Ectodermal cell (in vitro differentiated cells): Measurements from ENCODE around the gene ZRANB3.

ENCODE experiments used
- H3K27ac ChIP-seq: 2 replicates; pipeline ENCODE4 v1.7.0; 2013; ENCODE audit warnings: mild to moderate bottlenecking, low read depth, low read length; ENCODE audit not compliant: insufficient read depth, poor library complexity, severe bottlenecking
- H3K27me3 ChIP-seq: 2 replicates; pipeline ENCODE4 v1.7.0; 2013; ENCODE audit warnings: mild to moderate bottlenecking, low read length; ENCODE audit not compliant: insufficient read depth, control insufficient read depth, poor library complexity, severe bottlenecking
- H3K36me3 ChIP-seq: one replicate; pipeline ENCODE4 v1.7.0; 2013; ENCODE audit warnings: low read length; ENCODE audit not compliant: control insufficient read depth, insufficient read depth
- H3K4me1 ChIP-seq: one replicate; pipeline ENCODE4 v1.7.0; 2013; ENCODE audit warnings: low read length; ENCODE audit not compliant: control insufficient read depth, insufficient read depth
- H3K4me3 ChIP-seq: 2 replicates; pipeline ENCODE4 v1.7.0; 2013; ENCODE audit warnings: low read depth, low read length, control low read depth; ENCODE audit not compliant: insufficient read depth
- H3K9me3 ChIP-seq: 2 replicates; pipeline ENCODE4 v1.7.0; 2013; ENCODE audit warnings: mild to moderate bottlenecking, low read length, moderate library complexity; ENCODE audit not compliant: control insufficient read depth
- whole genome bisulfite sequencing, 2 experiments: methylation state at CpG; one replicate each; pipeline ENCODE4 v1.1.7; 2013; ENCODE audit warnings: missing lambda C conversion rate in 2 of 2; 5-methylcytosine and 5-hydroxymethylcytosine counted together

The ZRANB3 gene

DNA sequence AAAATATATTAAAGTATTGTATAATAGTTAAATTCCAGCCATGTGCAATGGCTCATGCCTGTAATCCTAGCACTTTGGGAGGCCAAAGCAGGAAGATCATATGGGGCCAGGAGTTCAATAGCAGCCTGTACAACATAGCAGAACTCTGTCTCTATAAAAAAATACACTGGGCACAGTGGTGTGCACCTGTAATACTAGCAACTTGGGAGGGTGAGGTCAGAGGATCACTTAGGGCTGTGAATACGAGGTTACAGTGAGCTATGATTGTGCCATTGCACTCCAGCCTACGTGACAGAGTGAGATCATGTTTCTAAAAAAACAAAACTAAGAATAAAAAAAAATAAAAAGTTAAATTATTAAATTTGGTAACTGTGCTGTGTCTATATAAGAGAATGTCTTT is 36.1 kb downstream of the ZRANB3 start:
- Histone ChIP-seq H3K9me3 (no peaks in the 10 kb centered on the region), H3K4me1 (no peaks in the 10 kb centered on the region), H3K4me3 (no peak overlapping the region), H3K36me3 (peaks cover 7% of the 10 kb centered on the region), H3K27ac (no peak overlapping the region), H3K27me3 (no peaks in the 10 kb centered on the region)
- WGBS, 2 experiments, result 87 to 96% methylated on average over 2 of the region's 2 CpGs

GRCh38 chr2:135494503-135494902 is 36.5 kb downstream of the ZRANB3 start:
- Histone ChIP-seq H3K36me3 (peaks cover 5% of the 10 kb centered on the region), H3K9me3 (no peaks in the 10 kb centered on the region), H3K27ac (no peak overlapping the region), H3K27me3 (no peaks in the 10 kb centered on the region), H3K4me3 (no peak overlapping the region), H3K4me1 (no peaks in the 10 kb centered on the region)
- 80% methylated on average over 1 of the region's 1 CpG; no CpG with 5 or more reads in 1 of the 2 experiments for WGBS, 2 experiments

DNA sequence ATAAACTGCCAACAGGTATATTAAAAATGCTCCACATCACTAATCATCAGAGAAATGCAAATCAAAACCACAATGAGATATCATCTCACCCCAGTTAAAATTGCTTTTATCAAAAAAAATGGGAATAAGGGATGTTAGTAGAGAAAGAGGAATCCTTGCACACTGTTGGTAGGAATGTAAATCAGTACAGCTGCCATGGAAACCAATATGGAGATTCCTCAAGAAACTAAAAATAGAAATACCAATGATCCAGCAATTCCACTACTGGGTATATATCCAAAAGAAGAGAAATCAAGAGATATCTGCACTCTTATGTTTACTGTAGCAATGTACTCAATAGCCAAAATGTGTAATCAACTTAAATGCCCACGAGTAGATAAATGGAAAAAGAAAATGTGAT is 40.6 kb downstream of the ZRANB3 start:
- Histone ChIP-seq H3K27ac (no peak overlapping the region), H3K36me3 (peaks cover 12% of the 10 kb centered on the region), H3K9me3 (no peaks in the 10 kb centered on the region), H3K4me3 (no peak overlapping the region), H3K27me3 (no peaks in the 10 kb centered on the region), H3K4me1 (no peaks in the 10 kb centered on the region)
- WGBS, 2 experiments, result no CpG with 5 or more reads among the region's 1 CpG

DNA sequence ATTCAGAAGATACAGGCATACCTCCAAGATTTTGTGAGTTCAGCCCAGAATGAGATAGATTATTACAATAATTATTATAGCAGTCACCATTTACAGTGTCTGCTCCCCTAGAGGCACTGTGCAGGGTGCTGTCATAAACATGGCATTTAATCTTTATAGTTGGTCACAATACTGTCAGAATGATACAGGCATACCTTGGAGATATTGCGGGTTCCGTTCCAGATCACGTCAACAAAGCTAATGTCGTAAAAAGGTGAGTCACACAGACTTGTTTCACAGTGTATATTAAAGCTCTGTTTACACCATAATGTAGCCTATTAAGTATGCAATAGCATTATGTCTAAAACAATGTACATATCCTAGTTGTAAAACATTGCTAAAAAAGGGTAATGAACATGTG is 45.6 kb downstream of the ZRANB3 start:
- peaks cover 12% of the 10 kb centered on the region for H3K36me3 ChIP-seq
- H3K9me3 ChIP-seq, result no peaks in the 10 kb centered on the region
- no peaks in the 10 kb centered on the region for H3K27me3 ChIP-seq
- H3K4me3 ChIP-seq, result no peak overlapping the region
- H3K27ac ChIP-seq, result no peak overlapping the region
- WGBS, 2 experiments, result 98 to 100% methylated on average over 4 of the region's 4 CpGs
- no peaks in the 10 kb centered on the region for H3K4me1 ChIP-seq

DNA sequence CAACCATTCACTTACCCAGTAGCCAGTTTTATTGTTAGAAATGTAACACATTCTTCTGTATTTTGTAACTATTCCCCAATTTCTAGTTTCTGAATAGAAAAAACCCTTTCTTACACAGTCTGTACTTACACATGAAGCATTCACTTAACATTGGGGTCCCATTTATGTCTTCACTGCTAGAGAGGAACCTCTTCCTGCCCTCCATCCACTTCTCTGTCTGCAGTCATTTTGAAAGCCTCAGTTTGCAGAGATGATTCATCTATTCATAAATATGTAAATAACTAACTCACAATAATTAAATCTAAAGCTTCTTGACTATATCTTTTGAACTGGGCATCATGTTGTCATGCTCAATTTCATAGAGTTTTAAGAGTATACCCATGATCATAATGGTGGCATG is 55.9 kb downstream of the ZRANB3 start:
- Histone ChIP-seq H3K4me3 (no peak overlapping the region), H3K27ac (no peak overlapping the region), H3K4me1 (no peaks in the 10 kb centered on the region), H3K9me3 (no peaks in the 10 kb centered on the region), H3K36me3 (no peaks in the 10 kb centered on the region), H3K27me3 (no peaks in the 10 kb centered on the region)

- no peak overlapping the region for H3K27ac ChIP-seq
- 70 to 91% methylated on average over 1 of the region's 2 CpGs for WGBS, 2 experiments
- H3K4me3 ChIP-seq, result no peak overlapping the region
- no peaks in the 10 kb centered on the region for H3K36me3 ChIP-seq
- no peaks in the 10 kb centered on the region for H3K9me3 ChIP-seq
- no peaks in the 10 kb centered on the region for H3K4me1 ChIP-seq
- no peaks in the 10 kb centered on the region for H3K27me3 ChIP-seq
Observed at GRCh38 chr2:135473567-135473966, 57.5 kb downstream of the ZRANB3 start.

DNA sequence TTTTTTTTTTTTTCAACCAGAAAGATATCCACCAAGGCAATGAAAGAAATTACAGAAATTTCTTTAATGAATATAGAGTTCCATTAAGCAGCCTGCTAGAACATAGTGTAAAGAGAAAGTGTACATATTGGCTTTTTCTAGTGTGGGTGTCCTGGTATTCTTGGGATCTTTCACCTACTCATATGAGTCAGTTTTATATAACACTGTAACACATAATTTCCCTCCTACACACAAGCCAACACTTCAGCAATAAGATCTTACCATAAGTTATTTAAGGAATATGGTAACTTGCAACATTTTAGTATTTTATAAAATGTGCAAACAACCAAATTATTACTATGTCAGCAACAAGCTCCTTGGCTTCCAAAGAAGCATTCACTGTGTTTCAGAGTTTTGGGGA is 59.9 kb downstream of the ZRANB3 start:
- no peak overlapping the region for H3K4me3 ChIP-seq
- no peaks in the 10 kb centered on the region for H3K9me3 ChIP-seq
- no peaks in the 10 kb centered on the region for H3K36me3 ChIP-seq
- no peaks in the 10 kb centered on the region for H3K4me1 ChIP-seq
- no peak overlapping the region for H3K27ac ChIP-seq
- no peaks in the 10 kb centered on the region for H3K27me3 ChIP-seq

DNA sequence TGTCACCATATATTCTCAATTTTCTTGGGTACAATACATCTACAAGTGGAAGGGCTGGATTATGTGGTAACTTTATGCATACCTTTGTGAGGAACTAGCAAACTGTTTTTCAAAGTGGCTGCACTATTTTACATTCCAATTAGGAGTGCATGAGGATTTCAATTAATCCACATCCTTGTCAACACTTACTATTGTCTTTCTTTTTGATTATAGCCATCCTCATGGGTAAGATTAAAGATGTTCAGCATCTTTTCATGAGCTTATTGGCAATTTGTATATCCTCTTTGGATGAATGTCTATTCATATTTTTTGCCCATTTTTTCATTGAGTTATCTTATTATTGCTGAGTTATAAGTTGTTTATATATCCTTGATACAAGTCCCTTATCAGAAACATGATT is 73.7 kb downstream of the ZRANB3 start:
- Histone ChIP-seq H3K4me3 (no peak overlapping the region), H3K27me3 (no peaks in the 10 kb centered on the region), H3K36me3 (no peaks in the 10 kb centered on the region), H3K27ac (no peak overlapping the region), H3K4me1 (no peaks in the 10 kb centered on the region), H3K9me3 (no peaks in the 10 kb centered on the region)

- no peaks in the 10 kb centered on the region for H3K4me1 ChIP-seq
- no peaks in the 10 kb centered on the region for H3K36me3 ChIP-seq
- no peaks in the 10 kb centered on the region for H3K27me3 ChIP-seq
- H3K4me3 ChIP-seq, result no peak overlapping the region
- no peak overlapping the region for H3K27ac ChIP-seq
- 82 to 93% methylated on average over 1 of the region's 1 CpG for WGBS, 2 experiments
- no peaks in the 10 kb centered on the region for H3K9me3 ChIP-seq
Observed at GRCh38 chr2:135456835-135457234, 74.2 kb downstream of the ZRANB3 start.

DNA sequence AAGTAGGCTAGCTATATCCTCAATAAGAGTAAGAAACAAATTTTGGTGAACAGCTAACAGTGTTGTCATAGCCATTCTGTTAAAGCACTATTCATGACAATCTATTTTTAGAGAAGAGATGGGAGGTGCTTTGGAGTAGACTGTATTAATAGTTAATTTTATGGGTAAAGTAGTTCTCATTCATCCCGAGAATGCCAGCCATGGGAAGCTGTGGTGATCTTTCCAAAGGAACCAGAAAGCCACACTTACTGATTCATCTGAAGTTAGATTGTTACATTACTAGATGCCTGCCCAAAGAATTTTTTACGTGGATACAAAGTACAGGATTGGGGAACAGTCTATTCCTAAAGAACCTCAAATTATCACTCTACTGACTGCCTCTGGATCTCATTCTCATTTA is 74.6 kb downstream of the ZRANB3 start:
- H3K27me3 ChIP-seq, result no peaks in the 10 kb centered on the region
- H3K9me3 ChIP-seq, result no peaks in the 10 kb centered on the region
- no peak overlapping the region for H3K4me3 ChIP-seq
- 98 to 100% methylated on average over 2 of the region's 2 CpGs for WGBS, 2 experiments
- no peak overlapping the region for H3K27ac ChIP-seq
- H3K36me3 ChIP-seq, result no peaks in the 10 kb centered on the region
- H3K4me1 ChIP-seq, result no peaks in the 10 kb centered on the region

- 100% methylated on average over 1 of the region's 1 CpG; no CpG with 5 or more reads in 1 of the 2 experiments for WGBS, 2 experiments
- Histone ChIP-seq H3K4me3 (no peak overlapping the region), H3K36me3 (no peaks in the 10 kb centered on the region), H3K27ac (no peak overlapping the region), H3K9me3 (no peaks in the 10 kb centered on the region), H3K27me3 (no peaks in the 10 kb centered on the region), H3K4me1 (no peaks in the 10 kb centered on the region)
Observed at GRCh38 chr2:135454608-135455007, 76.4 kb downstream of the ZRANB3 start.
